COLO829 (cell line): Measurements from ENCODE around the gene ANKRD11.
A peak's percentile ranks its signal among the peaks of the same experiment; 100 is the strongest.
"Not testable (repeated sequence)": the region's sequence is repeated elsewhere in the genome, so short reads cannot be mapped to it uniquely, and the experiment has no call there.

ENCODE experiments used
- DNase-seq: peaks from one replicate; pipeline ENCODE4 v3.0.0; 2012; ENCODE audit warnings: low spot score

ANKRD11 gene

GRCh38 chr16:89328412-89329400, 161.7 kb downstream of the ANKRD11 start:
- DNase-seq = not testable (repeated sequence)

- DNase-seq = no peak
These were observed 163.6 kb downstream of the ANKRD11 start for GRCh38 chr16:89326721-89327120.

- DNase-seq = peak; percentile 79
These were observed 164.4 kb downstream of the ANKRD11 start for GRCh38 chr16:89325861-89326471.

GRCh38 chr16:89324056-89325010, 166.0 kb downstream of the ANKRD11 start:
- no peak for DNase-seq

DNA sequence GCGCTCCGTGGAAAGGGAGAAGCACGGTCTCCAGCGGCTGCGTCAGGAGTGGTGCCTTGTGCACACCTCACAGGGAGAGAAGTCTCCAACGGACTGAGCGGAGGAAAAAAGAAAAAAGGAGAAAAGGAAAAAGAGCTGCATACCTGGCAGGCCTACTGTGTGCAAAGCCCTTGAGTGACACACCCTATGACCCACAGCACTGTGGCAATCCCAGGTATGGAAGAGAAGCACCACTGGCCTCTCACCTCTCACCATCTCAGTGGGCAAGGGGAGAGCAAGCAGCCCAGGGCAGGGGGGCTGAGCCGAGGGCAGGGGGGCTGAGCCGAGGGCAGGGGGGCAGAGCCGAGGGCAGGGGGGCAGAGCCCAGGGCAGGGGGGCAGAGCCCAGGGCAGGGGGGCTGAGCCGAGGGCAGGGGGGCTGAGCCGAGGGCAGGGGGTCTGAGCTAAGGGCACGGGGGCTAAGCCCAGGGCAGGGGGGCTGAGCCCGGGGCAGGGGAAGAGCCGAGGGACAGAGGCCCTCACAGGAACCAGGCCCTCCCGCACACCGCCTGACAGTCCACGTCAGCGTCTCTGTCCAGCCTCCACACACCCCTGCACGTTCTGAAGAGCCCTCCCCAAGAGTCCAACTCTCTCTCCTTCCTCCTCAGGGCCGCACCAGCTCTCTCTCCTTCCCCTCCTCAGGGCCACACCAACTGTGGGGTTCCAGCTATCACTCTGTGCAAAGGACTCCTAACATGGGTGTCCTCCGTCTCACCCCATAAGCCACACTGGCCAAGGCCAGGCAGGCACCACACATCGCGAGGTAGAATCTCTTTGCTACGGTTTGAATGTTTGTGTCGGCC, 167.0 kb downstream of the ANKRD11 start:
- no peak for DNase-seq

DNA sequence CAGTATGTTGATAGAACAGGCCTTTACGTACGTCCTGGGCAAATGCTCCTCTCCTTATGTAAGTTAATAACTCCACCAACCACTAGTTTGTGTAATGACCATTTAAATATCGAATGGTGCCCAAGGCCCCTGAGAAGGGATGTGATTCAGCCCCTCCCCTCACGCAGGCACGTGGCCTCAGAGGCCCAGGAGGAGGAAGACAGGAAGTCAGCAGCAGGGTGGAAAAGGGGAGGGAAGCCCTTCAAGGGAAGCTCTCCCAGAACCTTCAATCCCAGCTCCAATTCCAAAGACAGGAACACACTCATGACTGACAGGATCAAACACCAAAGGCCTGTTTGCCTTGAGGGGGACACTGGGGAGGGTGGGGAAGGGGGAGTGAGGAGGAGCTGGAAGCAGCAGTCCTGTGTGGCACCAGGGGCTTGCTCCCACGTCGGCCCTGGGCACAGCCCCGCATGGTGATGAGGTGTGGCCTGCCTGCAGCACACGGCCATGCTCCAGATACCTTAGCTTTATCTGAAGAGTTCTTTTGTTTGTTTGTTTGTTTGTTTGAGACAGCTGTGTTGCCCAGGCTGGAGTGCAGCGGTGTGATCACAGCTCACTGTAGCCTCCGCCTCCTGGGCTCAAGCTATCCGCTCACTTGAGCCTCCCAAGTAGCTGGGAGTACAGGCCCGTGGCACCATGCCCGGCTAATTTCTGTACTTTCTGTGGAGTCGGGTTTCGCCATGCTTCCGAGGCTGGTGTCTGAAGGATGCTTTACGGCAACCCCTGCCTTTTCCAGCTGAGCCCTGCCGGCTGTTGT, 167.8 kb downstream of the ANKRD11 start:
- DNase-seq = peak; percentile 53

- no peak for DNase-seq
These were observed 169.4 kb downstream of the ANKRD11 start for GRCh38 chr16:89320782-89321501.

DNA sequence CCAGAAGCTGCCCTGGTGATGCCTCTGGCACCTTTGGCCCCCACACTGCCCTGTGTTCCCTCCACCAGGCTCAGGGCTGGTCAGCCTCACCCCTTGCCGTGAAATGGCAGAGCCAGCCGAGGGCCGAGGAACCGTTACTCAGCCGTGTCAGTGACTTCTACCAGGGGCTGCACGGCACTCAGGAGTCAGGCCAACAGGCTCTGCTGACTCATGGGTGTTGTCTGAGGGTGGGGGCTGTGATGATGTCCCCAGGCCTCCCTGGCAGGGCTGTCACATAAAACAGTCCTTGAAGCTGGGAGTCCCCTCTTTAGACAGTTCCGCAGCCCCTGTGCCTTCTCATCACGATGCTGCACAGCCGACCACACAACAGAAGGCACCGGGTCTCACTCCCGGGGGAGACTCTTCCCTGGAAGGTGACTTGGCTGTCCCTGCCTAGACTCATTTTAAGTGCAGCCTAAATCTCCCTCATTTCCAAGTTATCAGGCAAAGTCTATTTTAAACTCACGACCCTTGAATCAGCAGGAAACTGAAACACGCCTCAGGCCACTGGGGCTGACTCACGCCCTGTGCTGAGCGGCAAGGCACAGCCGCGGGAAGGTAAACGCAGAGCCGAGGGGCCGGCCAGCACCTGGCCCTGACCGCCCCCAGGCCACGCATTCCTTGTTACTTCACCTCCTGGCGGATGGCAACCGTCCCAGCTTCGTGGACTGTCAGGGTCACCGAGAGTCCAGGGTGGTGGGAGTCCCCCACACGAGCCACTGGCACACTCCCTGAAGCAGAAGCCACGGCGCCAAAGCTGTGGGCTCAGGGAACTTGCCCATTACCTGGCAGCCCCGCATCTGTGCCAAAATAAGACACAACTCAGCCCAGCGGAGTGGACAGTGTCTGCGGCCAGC, 170.2 kb downstream of the ANKRD11 start:
- DNase-seq = peak; percentile 35

GRCh38 chr16:89319631-89319885, 170.8 kb downstream of the ANKRD11 start:
- no peak for DNase-seq

DNA sequence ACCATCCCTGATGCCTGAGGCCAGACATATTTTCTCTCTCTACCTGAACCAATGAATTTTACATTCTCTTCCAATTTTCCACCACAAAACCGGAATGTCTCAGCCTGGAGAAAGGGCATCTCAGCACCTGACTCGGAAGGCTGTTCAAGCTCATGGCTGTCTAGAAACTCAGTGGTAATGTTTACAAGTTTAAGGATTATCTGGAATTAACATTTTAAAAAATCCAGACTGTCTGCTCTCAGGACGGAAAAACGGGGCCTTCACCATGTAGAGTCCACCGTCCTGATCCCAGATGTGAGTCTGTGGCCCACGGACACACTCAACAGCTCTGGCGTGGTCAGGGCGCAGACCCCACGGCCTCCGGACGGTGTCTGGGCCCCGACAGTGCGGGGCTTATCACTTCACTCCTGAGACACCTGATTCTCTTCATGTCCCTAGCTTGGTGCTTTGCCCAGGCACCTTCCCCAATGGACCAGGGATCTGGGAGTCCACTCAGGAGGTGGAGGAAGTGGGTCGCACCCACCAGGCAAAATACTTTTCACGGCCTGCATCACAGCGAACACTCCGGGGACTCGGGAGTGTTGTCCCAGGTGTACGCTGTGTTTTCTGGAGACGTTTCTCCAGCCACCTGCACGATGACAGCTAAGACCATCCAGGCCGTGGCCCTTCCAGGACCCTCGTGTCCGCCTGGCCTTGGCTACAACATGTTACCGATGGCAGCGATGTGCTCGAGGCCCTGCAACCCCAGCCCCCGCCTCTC, 171.3 kb downstream of the ANKRD11 start:
- no peak for DNase-seq

DNA sequence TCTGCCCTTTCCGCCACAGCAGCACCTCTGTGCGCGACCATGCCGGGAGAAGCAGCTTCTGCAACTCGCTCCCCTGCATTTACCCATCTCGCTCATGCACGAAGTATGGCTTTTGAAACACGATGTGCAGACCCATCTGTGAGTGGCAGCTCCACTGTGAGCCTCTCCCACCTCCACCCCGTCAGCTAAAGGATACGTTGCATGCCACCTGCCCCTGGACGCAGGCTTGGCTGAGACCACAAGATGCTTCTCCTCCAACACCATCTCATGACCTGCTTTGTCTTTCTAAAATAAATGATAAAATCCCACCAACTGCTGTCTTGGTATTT, 172.0 kb downstream of the ANKRD11 start:
- no peak for DNase-seq

DNA sequence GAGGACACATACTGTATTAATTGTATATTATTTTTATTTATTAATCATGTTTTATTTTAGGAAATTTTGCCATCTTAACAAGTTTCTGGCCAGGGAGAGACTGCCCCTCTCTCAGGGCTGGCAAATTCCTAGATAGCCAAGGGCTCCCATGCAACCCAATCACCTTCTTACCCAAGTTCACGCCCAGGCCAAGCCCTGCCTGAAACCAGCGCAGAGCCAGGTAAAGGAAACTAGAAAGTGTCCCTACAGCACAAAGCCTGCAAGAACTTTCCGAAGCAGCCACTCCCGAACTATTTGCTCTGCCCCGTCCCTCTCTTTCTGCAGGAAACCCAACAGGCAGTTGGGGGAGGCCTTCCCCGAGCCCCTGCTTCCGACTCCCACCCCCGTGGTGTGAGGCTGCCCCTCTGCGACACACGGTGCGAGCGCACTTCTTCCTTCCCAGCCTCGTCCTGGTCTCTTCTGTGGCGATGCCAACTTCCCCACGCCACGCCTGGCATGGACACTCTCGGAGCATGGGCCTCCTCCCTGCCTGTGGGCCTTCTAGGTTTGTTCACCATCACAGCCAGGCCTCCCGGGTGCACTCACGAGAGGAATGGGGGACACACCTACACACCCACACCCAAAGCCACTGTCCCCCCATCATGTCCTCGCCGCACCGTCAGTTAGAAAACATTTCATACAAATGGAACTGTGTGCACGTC, 172.5 kb downstream of the ANKRD11 start:
- DNase-seq = no peak

DNA sequence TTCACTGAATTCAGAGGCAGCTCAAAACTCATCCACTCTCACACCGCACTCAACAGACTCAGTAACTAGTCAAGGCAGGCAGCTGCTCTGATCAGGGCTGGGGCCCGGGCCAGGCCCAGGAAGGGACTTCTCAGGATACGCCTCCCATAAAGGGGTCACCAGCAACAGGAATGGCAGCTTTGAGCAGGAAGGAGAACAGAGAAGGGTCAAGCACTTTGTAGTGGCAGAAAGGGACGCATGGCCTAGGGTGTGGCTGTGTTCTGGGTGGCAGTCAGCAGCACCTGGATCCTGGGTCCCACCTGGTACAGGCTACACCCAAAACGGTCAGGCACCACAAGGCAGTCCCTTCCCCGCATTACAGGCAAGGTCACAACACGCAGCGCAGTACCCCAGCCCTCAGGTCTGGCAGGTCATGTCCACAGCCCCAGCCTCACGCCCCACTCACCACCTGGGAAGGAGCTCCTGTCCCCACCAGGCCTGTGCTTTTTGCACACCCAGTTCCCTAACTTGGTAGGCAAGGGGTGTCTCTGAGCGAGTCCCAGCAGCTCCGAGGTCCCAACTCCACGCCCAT, 173.2 kb downstream of the ANKRD11 start:
- DNase-seq = no peak

DNA sequence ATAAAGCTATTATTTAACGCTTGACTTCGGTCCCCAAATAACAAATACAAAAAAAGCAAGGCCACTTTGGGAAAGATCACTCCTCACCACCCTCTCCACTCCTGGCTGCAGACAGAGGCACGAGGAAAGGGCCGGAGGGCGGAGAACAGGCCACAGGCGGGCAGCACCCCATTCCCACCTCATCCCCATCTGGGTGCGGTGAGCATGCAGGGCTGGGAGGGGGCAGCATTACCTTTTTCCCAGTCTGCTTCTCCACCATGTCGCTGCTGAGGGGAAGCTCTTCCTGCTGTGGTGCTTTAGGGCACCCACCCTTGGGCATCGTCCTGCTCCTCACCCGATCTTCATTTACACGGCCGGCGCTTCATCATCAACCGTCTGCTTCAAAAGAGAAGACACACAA, 173.7 kb downstream of the ANKRD11 start:
- no peak for DNase-seq

DNA sequence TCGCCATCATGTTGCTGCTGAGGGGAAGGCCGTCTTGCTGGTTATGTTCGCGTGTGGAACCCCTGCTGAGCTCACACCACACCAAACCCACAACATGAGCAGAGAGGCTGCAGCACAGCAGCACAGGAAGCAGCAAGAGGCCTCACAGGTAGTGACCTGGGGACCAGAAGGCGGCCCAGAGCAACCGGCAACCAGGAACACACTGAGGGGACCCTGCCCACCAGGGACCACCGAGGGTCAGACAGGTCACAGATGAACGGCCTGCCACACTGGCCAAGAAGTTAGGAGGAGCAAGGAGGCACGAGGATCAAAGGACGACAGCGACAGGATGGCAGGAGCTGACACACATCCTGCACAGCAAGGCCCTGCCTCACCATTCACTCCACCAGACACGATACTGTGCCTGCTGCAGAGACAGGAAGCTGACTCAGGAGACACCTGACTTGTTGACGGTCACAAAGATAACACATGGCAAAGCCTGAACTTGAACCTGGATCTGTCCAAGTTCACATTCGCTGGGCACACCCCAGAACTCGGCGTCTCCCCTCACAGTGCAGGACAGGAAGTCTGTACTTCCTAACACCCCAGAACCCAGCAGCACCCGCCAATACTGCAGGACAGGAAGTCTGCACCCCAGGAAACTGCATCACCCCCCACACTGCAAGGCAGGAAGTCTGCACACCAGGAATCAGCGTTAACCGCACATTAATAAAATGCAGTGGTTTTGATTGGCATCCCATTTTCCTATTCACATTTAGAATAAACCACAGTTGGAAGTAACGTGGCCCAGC, 174.4 kb downstream of the ANKRD11 start:
- DNase-seq = peak; percentile 52

- no peak for DNase-seq
These were observed 175.1 kb downstream of the ANKRD11 start for GRCh38 chr16:89315271-89315670.

DNA sequence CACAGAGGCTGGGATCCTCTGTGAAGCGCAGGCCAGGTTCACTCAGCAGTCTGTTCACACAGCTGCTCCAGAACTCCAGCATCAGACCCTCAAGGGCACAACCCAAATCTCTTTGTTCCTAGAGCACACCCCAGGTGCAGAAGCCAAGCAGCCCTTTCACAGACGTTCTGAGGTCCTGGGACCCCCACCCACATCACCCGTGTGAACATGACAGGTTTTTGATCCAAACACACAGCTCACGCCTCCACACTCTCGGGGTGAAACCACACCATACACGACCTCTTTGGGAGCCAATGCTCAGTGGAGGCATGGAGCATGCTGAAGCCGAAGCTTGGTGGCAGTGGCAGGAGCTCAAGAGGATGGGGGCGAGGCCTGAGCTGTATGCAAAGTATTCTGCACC, 175.5 kb downstream of the ANKRD11 start:
- no peak for DNase-seq
